ENCODE data around the gene TUBGCP2. TPM values are rescaled to one million over a fixed set of nuclear protein-coding genes. Genes with fewer than 3 reads are reported as not detected.

TUBGCP2 gene
- total RNA-seq, 1 donor from 2014 or later, result 50.7 TPM

GRCh38 chr10:133262696-133263095, 46.0 kb downstream of the TUBGCP2 start:
- no peak for DNase-seq (ENCODE audit: low spot score)
- Mint-ChIP-seq H3K9me3 (ENCODE audit: unreplicated experiment) (no peaks in the 10 kb centered on the region), H3K4me1 (ENCODE audit: unreplicated experiment) (no peaks in the 10 kb centered on the region), H3K27ac (ENCODE audit: unreplicated experiment) (no peak overlapping the region), H3K27me3 (ENCODE audit: unreplicated experiment) (peaks cover 16% of the 10 kb centered on the region), H3K36me3 (ENCODE audit: low read depth, unreplicated experiment) (peaks cover 3% of the 10 kb centered on the region), H3K4me3 (ENCODE audit: unreplicated experiment) (no peak overlapping the region)
- TF ChIP-seq, protein P1, sequence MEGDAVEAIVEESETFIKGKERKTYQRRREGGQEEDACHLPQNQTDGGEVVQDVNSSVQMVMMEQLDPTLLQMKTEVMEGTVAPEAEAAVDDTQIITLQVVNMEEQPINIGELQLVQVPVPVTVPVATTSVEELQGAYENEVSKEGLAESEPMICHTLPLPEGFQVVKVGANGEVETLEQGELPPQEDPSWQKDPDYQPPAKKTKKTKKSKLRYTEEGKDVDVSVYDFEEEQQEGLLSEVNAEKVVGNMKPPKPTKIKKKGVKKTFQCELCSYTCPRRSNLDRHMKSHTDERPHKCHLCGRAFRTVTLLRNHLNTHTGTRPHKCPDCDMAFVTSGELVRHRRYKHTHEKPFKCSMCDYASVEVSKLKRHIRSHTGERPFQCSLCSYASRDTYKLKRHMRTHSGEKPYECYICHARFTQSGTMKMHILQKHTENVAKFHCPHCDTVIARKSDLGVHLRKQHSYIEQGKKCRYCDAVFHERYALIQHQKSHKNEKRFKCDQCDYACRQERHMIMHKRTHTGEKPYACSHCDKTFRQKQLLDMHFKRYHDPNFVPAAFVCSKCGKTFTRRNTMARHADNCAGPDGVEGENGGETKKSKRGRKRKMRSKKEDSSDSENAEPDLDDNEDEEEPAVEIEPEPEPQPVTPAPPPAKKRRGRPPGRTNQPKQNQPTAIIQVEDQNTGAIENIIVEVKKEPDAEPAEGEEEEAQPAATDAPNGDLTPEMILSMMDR (IDR thresholded peaks at IDR 0.05; ENCODE audit: unreplicated experiment), result no peak

GRCh38 chr10:133261726-133262325, 46.8 kb downstream of the TUBGCP2 start:
- peaks cover 3% of the 10 kb centered on the region for H3K36me3 Mint-ChIP-seq (ENCODE audit: low read depth, unreplicated experiment)
- TF ChIP-seq, protein P1 (IDR thresholded peaks at IDR 0.05; ENCODE audit: unreplicated experiment), result no peak
- no peaks in the 10 kb centered on the region for H3K9me3 Mint-ChIP-seq (ENCODE audit: unreplicated experiment)
- peak overlapping the region; percentile 51 for H3K4me3 Mint-ChIP-seq (ENCODE audit: unreplicated experiment)
- no peaks in the 10 kb centered on the region for H3K4me1 Mint-ChIP-seq (ENCODE audit: unreplicated experiment)
- peaks cover 18% of the 10 kb centered on the region for H3K27me3 Mint-ChIP-seq (ENCODE audit: unreplicated experiment)
- H3K27ac Mint-ChIP-seq (ENCODE audit: unreplicated experiment), result no peak overlapping the region
- peak; percentile 43 for DNase-seq (ENCODE audit: low spot score)

DNA sequence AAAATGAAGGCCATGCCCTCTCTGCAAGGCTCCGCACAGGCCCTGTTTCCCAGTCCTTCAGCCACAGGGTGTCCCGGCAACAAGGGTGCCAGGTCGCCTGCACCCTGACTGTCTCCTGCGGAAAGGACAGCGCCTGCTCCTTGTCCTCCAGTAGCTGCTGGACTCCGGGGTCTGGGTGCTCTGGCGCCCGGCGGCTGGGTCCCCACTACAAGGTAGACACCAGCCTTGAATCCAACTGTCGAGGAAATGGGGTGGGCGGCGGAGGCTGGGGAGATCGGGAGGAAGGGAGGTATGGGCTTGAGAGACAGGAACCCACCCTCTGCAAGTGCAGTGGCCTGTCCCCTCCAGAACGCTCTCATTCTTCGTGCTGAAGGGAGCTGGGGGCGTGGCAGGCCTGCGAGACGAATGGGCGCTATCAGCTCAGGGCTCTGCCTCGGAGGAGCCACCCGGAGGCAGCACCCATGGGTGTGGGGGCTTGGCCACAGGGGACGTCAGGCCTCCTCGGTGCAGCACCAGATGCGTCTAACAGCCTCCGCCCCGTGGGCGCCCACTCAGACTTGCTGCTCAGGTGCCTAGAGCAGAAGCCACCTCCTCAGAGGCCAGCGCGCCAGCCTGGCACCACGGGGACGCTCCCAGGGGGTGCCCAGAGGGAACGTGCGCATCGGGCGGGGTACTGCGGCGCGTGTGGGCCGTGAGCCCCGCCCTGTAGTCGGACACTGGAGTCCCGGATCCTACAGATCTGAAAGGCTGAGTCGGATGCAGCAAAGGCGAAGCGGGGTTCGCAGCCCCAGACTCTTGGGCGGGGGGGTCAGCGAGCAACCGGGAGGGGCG, 47.6 kb downstream of the TUBGCP2 start:
- no peaks in the 10 kb centered on the region for H3K9me3 Mint-ChIP-seq (ENCODE audit: unreplicated experiment)
- H3K4me3 Mint-ChIP-seq (ENCODE audit: unreplicated experiment), result no peak overlapping the region
- TF ChIP-seq, protein P1 (IDR thresholded peaks at IDR 0.05; ENCODE audit: unreplicated experiment), result no peak
- H3K36me3 Mint-ChIP-seq (ENCODE audit: low read depth, unreplicated experiment), result peaks cover 3% of the 10 kb centered on the region
- no peaks in the 10 kb centered on the region for H3K4me1 Mint-ChIP-seq (ENCODE audit: unreplicated experiment)
- no peak for DNase-seq (ENCODE audit: low spot score)
- H3K27me3 Mint-ChIP-seq (ENCODE audit: unreplicated experiment), result peaks cover 19% of the 10 kb centered on the region
- no peak overlapping the region for H3K27ac Mint-ChIP-seq (ENCODE audit: unreplicated experiment)

DNA sequence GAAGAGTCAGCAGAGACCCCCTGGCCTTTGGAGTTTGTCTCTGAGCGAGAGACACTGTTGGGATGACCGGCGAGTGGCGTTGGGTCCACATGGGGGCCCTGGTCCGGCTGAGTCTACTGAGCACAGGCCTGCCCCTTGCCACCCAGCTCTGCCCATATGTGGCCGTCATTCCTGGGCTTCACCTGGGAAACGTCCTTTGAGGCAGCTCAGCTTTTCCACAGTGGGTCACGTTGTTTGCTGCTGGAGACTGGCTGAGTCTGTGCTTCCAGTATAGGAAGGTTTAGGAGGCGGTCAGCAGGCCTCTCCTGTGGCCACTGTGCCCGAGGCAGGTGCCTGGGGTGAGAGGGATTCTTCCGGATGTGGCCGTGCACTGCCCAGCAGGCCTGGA, 49.1 kb downstream of the TUBGCP2 start:
- TF ChIP-seq, protein P1 (IDR thresholded peaks at IDR 0.05; ENCODE audit: unreplicated experiment), result no peak
- Mint-ChIP-seq H3K4me3 (ENCODE audit: unreplicated experiment) (no peak overlapping the region), H3K4me1 (ENCODE audit: unreplicated experiment) (no peaks in the 10 kb centered on the region), H3K27me3 (ENCODE audit: unreplicated experiment) (peaks cover 15% of the 10 kb centered on the region), H3K36me3 (ENCODE audit: low read depth, unreplicated experiment) (no peaks in the 10 kb centered on the region), H3K9me3 (ENCODE audit: unreplicated experiment) (no peaks in the 10 kb centered on the region), H3K27ac (ENCODE audit: unreplicated experiment) (no peak overlapping the region)
- DNase-seq (ENCODE audit: low spot score), result no peak

All from endothelial cell (in vitro differentiated cells).